Skeletal muscle cell (primary cell): ENCODE results near the gene MEGF6.
A peak's percentile ranks its signal among the peaks of the same experiment; 100 is the strongest.
"Not testable (repeated sequence)": the region's sequence is repeated elsewhere in the genome, so short reads cannot be mapped to it uniquely, and the experiment has no call there.

Experiments
- DNase-seq: peaks from one replicate; pipeline ENCODE4 v3.0.0-alpha.2; 2010; ENCODE audit warnings: low read depth
- H3K4me3 ChIP-seq: 2 replicates; pipeline ENCODE4 v1.5.1; 2011; ENCODE audit warnings: low read depth, mild to moderate bottlenecking, control low read depth, low read length, moderate library complexity

The MEGF6 gene

GRCh38 chr1:3630914-3631313 lies 19.6 kb upstream of the MEGF6 start:
- no peak for DNase-seq
- no peak overlapping the region for H3K4me3 ChIP-seq

GRCh38 chr1:3630161-3630611 lies 18.9 kb upstream of the MEGF6 start:
- no peak for DNase-seq
- no peak overlapping the region for H3K4me3 ChIP-seq

DNA sequence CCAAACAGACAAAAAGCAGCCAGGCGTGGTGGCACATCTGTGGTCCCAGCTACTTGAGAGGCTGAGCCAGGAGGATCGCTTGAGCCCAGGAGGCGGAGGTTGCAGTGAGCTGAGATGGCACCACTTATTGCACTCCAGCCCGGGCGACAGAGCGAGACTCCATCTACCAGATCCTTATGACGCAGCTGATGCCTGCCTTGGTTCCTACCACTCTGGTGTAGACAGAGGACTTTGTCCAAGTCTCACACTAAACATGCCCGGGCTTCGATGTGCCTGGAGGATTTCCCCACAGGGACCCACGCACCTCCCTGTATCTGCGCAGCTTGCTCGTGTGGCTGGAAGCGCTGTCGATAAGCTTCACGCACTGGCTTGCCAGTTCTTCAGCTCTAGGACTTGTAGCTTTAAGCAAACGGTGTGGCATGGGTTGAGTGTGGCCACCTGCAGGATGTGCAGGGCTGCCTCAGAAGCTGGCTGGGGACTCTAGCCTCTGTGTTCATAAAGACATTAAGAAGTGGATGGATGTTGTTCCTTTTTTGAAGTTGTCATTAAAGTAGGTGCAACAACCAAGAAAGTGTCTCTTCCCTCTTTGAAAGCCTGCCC lies 18.4 kb upstream of the MEGF6 start:
- no peak overlapping the region for H3K4me3 ChIP-seq
- no peak for DNase-seq

- H3K4me3 ChIP-seq: no peak overlapping the region
- no peak for DNase-seq
Measured at GRCh38 chr1:3628445-3628844, 17.1 kb upstream of the MEGF6 start.

DNA sequence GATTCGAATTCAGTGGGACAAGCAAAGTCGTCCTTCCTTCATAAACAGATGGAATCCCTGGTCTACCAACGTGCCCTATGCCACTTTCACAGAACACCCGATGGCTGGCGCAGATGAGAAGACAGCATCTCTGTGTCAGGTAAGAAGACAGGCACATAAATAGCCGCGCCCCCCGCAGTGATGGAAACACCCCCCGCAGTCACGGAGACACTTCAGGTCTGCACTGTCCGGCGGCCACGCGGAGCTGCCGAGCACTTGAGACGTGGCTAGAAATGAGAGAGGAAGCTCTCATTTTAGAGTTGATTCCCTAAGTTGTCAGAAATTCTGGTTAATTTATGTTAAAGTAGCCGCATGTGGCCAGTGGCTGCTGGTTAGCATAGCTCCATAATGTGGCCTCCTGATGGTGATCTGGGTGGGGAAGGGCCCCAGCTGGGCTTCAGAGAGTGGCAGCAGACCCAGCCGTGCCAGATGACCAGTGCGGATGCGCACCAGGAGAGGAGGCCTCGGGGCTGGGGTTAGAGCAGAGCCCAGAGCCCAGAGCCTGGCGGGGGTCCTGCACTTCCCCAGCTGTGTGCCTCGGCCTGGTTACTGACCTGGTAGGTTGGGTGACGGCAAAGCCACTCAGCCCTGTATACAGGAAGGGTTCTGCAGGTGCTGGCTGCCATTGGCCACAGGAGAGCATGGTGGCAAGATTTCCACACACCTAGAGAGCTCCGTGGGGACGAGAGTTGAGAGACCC lies 16.4 kb upstream of the MEGF6 start:
- no peak overlapping the region for H3K4me3 ChIP-seq
- DNase-seq: no peak

DNA sequence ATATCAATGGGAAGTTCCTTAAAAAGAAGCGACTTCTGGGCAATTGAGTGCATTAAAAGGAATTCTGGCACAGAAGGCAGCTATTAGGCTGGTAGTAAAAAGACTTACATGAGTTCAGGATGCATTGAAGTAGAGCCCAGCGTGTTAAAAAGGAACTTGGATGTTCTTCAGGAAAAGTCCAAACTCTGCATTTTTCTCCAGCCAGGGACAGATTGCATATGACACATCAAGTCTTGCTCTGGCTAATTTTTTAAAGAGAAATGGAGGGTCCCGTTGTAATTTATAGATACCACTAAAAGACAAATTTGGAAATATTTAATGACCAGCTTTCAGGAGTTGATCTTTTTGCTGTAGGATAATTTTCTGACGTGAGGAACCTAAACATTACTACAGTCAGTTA lies 14.7 kb upstream of the MEGF6 start:
- DNase-seq: no peak
- H3K4me3 ChIP-seq: peak overlapping the region; percentile 92

- H3K4me3 ChIP-seq: peak overlapping the region; percentile 92
- DNase-seq: no peak
Measured at GRCh38 chr1:3625151-3625907, 14.0 kb upstream of the MEGF6 start.

GRCh38 chr1:3624200-3625136 lies 13.2 kb upstream of the MEGF6 start, which contains the start of gene TPRG1L:
TSS of gene TPRG1L (plus strand) at chr1:3625015. CDS start at chr1:3625073, 58 bp downstream.
- peak; percentile 72 for DNase-seq
- peak within 1 kb of the TSS; percentile 92 for H3K4me3 ChIP-seq

- H3K4me3 ChIP-seq: peak overlapping the region; percentile 92
- DNase-seq: no peak
Measured at GRCh38 chr1:3623441-3624199, 12.3 kb upstream of the MEGF6 start.

GRCh38 chr1:3622102-3622501 lies 10.8 kb upstream of the MEGF6 start:
- not testable (repeated sequence) for DNase-seq, H3K4me3 ChIP-seq

DNA sequence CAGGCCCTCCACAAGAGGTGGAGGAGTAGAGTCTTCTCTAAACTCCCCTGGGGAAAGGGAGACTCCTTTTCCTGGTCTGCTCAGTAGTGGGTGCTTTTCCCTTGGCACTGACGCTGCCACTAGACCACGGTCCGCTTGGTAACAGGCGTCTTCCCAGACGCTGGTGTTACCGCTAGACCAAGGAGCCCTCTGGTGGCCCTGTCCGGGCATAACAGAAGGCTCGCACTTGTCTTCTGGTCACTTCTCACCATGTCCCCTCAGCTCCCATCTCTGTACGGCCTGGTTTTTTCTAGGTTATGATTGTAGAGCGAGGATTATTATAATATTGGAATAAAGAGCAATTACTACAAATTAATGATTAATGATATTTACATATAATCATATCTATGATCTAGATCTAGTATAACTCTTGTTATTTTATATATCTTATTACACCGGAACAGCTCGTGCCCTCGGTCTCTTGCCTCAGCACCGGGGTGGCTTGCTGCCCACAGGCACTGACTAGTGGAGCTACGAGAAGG lies 9.9 kb upstream of the MEGF6 start:
- not testable (repeated sequence) for DNase-seq, H3K4me3 ChIP-seq

- no peak overlapping the region for H3K4me3 ChIP-seq
- no peak for DNase-seq
Measured at GRCh38 chr1:3620708-3621107, 9.4 kb upstream of the MEGF6 start.

DNA sequence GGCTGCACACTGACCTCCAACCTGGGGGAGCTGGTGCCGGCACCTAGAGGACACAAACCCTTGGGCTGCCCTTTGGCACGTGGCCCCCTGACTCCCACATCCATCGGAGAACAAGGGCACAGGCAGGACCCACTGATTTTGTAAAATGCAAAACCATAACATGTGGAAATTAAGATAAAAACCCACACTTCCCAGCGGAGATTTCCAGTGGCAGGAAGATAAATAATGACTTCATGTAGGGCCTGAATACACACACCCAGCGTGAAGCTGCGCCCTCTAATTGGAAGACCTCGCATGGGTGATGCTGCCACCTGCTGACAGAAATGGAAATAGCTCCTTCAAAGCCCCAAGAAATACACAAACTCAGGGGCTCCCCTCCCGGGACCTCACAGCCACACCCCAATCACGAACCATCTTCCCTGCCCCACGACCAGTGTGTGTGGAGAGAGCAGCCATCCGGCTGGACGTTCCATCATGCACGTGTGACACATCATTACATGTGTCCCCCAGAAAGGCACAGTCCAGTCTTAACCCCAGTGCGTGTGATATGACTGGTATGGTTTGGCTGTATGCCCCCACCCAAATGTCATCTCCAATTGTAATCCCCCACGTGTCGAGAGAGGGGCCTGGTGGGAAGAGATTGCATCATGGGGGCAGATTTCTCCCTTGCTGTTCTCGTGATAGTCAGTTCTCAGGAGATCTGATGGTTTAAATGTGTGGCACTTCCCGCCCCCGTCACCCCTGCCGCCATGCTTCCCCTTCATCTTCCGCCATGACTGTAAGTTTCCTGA lies 7.8 kb upstream of the MEGF6 start:
- H3K4me3 ChIP-seq: no peak overlapping the region
- DNase-seq: peak; percentile 39

DNA sequence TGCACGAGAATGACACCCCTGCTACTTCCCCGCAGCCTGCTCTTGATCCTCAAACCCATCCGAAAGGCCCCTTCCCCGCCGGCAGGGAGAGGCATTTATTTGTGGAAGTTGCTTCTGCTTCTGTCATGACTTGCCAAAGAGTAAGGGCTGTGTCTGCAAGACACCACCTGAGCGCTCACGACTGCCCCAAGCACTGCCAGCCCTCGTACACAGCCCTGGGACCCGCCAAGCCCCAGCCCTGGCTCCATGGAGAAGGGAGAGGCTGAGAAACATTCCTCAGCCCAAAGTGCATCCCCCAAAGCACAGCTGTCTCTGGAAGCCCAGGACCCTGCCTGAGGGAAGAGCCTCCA lies 7.2 kb upstream of the MEGF6 start:
- H3K4me3 ChIP-seq: no peak overlapping the region
- no peak for DNase-seq

DNA sequence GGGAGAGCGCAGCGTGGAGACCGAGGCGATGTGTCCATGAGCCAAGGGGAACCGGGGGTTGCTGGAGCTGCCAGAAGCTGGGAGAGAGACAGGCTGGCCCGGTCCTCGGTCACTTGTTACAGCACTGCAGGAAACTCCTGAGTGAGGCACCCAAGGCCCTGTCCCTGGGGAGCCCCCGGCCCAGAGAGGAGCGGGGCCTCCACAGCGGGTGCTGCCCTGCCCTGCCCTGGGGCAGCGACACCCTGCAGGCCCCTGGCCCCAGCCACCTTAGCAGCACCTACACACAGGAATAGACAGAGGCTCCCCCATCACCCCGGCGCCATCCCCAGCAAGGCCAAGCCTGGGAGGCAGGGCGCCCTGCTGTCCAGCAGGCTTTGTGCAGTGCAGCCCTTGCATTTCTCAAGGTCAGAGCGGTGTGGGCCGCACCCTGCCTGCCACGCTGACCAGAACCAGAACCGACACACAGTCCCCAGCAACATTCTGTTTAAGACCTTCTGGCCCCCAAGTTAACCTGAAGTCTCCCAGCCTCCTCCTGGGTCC lies 6.6 kb upstream of the MEGF6 start:
- no peak overlapping the region for H3K4me3 ChIP-seq
- no peak for DNase-seq

DNA sequence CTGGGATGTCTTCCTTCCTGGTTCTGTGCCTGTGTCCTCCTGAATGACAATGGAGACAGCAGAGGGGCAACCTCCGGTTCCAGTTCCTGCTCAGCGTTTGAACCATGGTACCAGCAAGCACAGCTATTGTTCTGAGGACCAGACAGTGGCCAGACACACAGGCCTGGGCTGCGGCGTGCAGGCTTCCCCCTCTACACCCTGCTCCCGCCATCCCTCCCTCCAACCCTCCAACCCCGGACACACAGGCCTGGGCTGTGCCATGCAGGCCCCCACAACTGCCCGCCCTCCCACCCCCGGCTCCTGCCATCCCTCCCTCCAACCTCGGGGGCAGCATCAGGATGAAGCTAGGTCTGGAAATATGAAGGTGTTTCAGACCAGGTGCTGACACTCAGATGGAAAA lies 5.6 kb upstream of the MEGF6 start:
- no peak overlapping the region for H3K4me3 ChIP-seq
- no peak for DNase-seq
